Karpas-422 (cell line): ENCODE measurements around the gene RBBP5. TPM values are rescaled to one million over a fixed set of nuclear protein-coding genes. Genes with fewer than 3 reads are reported as not detected.
"Not testable (repeated sequence)": the region's sequence is repeated elsewhere in the genome, so short reads cannot be mapped to it uniquely, and the experiment has no call there.

Source experiments
- DNase-seq: peaks from one replicate; pipeline ENCODE4 v3.0.0-alpha.2; 2015
- H2AFZ ChIP-seq: fragments of 200-600 bp; sonication (generic); 2 replicates; pipeline ENCODE4 v1.6.1; 2014; ENCODE audit warnings: antibody characterized with exemption, low read length, mixed read lengths
- H3K27ac ChIP-seq: fragments of 200-600 bp; sonication (generic); 2 replicates; pipeline ENCODE4 v1.5.1; 2014; ENCODE audit warnings: mild to moderate bottlenecking, low read length, moderate library complexity
- H3K27me3 ChIP-seq: fragments of 200-600 bp; sonication (generic); 2 replicates; pipeline ENCODE4 v1.6.1; 2014; ENCODE audit warnings: low read length, mixed read lengths
- H3K36me3 ChIP-seq: fragments of 200-600 bp; sonication (generic); 2 replicates; pipeline ENCODE4 v1.6.1; 2014; ENCODE audit warnings: low read length, mixed read lengths; ENCODE audit not compliant: insufficient read depth
- H3K4me1 ChIP-seq: fragments of 200-600 bp; sonication (generic); 2 replicates; pipeline ENCODE4 v1.6.1; 2014; ENCODE audit warnings: mild to moderate bottlenecking, low read length, mixed read lengths
- H3K4me2 ChIP-seq: fragments of 200-600 bp; sonication (generic); 2 replicates; pipeline ENCODE4 v1.6.1; 2014; ENCODE audit warnings: low read length, low read depth, mild to moderate bottlenecking; ENCODE audit not compliant: poor library complexity, severe bottlenecking
- H3K4me3 ChIP-seq: fragments of 200-600 bp; sonication (generic); 2 replicates; pipeline ENCODE4 v1.5.1; 2014; ENCODE audit warnings: mild to moderate bottlenecking, antibody characterized with exemption, low read length, mixed read lengths
- H3K79me2 ChIP-seq: fragments of 200-600 bp; sonication (generic); 2 replicates; pipeline ENCODE4 v1.6.1; 2014; ENCODE audit warnings: mild to moderate bottlenecking, low read length, mixed read lengths
- H3K9ac ChIP-seq: fragments of 200-600 bp; sonication (generic); 2 replicates; pipeline ENCODE4 v1.6.0; 2014; ENCODE audit warnings: low read length
- H3K9me2 ChIP-seq: fragments of 200-600 bp; sonication (generic), shearing (Covaris generic); replicated peaks from 2 replicates; pipeline ENCODE4 v1.6.0; 2014; ENCODE audit warnings: mild to moderate bottlenecking, low read length, moderate library complexity; ENCODE audit not compliant: insufficient read depth
- H3K9me3 ChIP-seq: fragments of 300-700, 200-600 bp; sonication (generic); 2 replicates; pipeline ENCODE4 v1.6.1; 2014; ENCODE audit warnings: low read length, mixed read lengths
- H4K20me1 ChIP-seq: fragments of 200-600 bp; sonication (generic); 2 replicates; pipeline ENCODE4 v1.6.1; 2014; ENCODE audit warnings: mild to moderate bottlenecking, antibody characterized with exemption, low read length, low read depth; ENCODE audit not compliant: insufficient read depth
- total RNA-seq: library from RNA; depleted of rRNA; stranded (reverse); fragments of >200 nt; shearing (Covaris generic); gene quantifications from 2 replicates; pipeline ENCODE4 v1.2.3, GENCODE V29; 2014; ENCODE audit warnings: low replicate concordance

The RBBP5 gene
- total RNA-seq, 1 experiment from 2014 or later: 15.8 TPM

DNA sequence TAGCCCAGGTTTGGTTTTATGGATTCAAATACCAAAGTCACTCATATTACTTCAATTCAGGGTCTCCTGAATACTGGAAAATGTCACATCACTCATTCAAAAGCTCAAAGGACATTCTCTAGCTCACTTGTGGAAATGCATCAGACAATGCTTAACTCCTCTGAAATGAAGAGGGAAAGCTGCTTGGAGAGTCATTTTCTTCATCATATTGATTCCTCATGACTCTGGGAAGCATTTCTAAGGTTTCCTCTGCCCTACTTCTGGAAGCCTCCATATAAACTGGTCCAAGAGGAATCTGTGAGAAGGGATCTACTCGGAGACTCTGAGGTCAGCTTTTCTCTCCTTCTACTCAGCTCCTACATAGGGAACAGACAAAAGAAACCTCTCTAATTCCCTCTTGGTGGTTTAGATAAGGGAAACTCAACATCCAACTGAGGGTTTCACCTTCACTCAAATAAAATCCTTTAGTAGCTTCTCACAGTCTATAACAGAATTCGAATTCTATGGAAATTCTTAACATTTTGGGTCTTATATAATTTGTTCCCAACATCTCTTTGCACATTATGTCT is 36.4 kb upstream of the RBBP5 start:
- peaks cover 4% of the 10 kb centered on the region; the same call in 1 of the 2 replicates for H3K9me3 ChIP-seq
- DNase-seq: no peak
- no peaks in the 10 kb centered on the region for H3K79me2 ChIP-seq
- H3K36me3 ChIP-seq: no peaks in the 10 kb centered on the region; the same call in 1 of the 2 replicates
- H3K27ac ChIP-seq: no peak overlapping the region
- no peak overlapping the region for H3K4me3 ChIP-seq
- no peak overlapping the region for H2AFZ ChIP-seq
- H3K9me2 ChIP-seq: no peaks in the 10 kb centered on the region
- no peaks in the 10 kb centered on the region for H3K4me1 ChIP-seq
- H3K27me3 ChIP-seq: no peaks in the 10 kb centered on the region
- no peak overlapping the region for H3K9ac ChIP-seq
- H4K20me1 ChIP-seq: no peaks in the 10 kb centered on the region
- no peak overlapping the region for H3K4me2 ChIP-seq

DNA sequence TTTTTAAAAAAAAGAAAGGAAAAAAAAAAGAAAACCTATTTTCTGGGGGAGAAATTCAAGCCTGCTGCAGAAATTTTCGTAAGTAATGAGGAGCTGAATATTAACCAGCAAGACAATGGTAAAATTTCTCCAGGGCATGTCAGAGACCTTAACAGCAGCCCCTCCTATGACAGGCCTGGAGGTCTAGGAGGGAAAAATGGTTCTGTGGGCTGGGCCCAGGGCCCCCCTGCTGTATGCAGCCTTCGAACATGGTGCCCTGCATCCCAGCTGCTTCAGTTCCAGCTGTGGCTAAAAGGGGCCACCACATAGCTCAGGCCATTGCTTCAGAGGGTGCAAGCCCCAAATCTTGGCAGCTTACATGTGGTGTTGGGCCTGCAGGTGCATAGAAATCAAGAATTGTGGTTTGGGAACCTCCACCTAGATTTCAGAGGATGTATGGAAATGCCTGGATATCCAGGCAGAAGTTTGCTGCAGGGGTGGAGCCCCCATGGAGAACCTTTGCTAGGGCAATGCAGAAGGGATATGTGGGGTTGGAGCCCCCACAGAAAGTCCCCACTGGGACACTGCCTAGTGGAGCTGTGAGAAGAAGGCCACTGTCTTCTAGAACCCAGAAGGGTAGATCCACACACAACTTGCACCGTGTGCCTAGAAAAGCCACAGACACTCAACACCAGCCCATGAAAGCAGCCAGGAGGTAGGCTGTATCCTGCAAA is 34.0 kb upstream of the RBBP5 start:
- not testable (repeated sequence) for H3K4me2 ChIP-seq, H3K9me2 ChIP-seq, H2AFZ ChIP-seq, H3K36me3 ChIP-seq, DNase-seq, H3K79me2 ChIP-seq, H3K27ac ChIP-seq, H4K20me1 ChIP-seq, H3K27me3 ChIP-seq, H3K4me3 ChIP-seq, H3K9me3 ChIP-seq, H3K9ac ChIP-seq, H3K4me1 ChIP-seq

- no peak overlapping the region for H3K4me2 ChIP-seq
- peaks cover 4% of the 10 kb centered on the region; the same call in 1 of the 2 replicates for H3K9me3 ChIP-seq
- H4K20me1 ChIP-seq: no peaks in the 10 kb centered on the region
- H3K4me3 ChIP-seq: no peak overlapping the region
- no peaks in the 10 kb centered on the region for H3K27me3 ChIP-seq
- no peaks in the 10 kb centered on the region for H3K9me2 ChIP-seq
- H3K27ac ChIP-seq: no peak overlapping the region
- H3K9ac ChIP-seq: no peak overlapping the region
- no peaks in the 10 kb centered on the region for H3K79me2 ChIP-seq
- H2AFZ ChIP-seq: no peak overlapping the region
- no peaks in the 10 kb centered on the region; the same call in 1 of the 2 replicates for H3K36me3 ChIP-seq
- no peaks in the 10 kb centered on the region for H3K4me1 ChIP-seq
- no peak for DNase-seq
Observed at GRCh38 chr1:205152505-205152904, 30.7 kb upstream of the RBBP5 start.

DNA sequence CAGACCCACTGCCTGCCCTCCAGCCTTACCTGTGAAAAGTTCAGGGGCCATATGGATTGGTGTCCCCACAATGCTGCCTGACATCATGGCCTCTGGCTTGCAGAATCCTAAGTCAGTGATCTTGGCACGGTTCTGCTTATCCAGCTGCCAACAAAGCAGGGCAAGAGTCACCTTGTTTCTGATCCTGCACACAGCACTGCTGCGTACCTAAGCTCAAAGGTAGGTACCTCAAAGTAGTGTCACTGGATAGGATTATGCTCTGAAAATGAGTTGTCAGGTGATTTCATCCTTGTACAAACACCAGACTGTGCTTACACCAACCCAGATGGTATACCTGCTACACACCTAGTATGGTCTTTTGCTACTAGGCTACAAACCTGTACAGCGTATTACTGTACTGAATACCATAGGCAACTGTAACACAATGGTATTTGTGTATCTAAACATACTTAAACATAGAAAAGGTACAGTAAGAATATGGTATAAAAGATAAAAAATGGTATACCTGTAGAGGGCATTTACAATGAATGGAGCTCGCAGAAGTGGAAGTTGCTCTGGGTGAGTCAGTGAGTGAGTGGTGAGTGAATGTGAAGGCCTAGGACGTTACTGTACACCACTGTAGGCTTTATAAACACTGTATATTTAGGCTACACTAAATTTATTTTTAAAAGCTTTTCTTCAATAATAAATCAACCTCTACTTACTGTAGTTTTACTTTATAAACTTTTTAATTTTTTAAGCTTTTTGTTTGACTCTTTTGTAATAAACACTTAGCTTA is 29.1 kb upstream of the RBBP5 start:
- Histone ChIP-seq H3K4me2 (no peak overlapping the region), H3K27ac (no peak overlapping the region), H3K4me3 (no peak overlapping the region), H2AFZ (no peak overlapping the region), H3K27me3 (no peaks in the 10 kb centered on the region), H4K20me1 (no peaks in the 10 kb centered on the region), H3K9me3 (no peaks in the 10 kb centered on the region; the same call in 1 of the 2 replicates), H3K9ac (no peak overlapping the region), H3K79me2 (no peaks in the 10 kb centered on the region), H3K36me3 (no peaks in the 10 kb centered on the region), H3K9me2 (no peaks in the 10 kb centered on the region), H3K4me1 (no peaks in the 10 kb centered on the region)
- DNase-seq: no peak

GRCh38 chr1:205147191-205147835 is 25.5 kb upstream of the RBBP5 start:
- Histone ChIP-seq H4K20me1 (no peaks in the 10 kb centered on the region), H3K4me3 (no peak overlapping the region), H3K27me3 (no peaks in the 10 kb centered on the region), H3K79me2 (no peaks in the 10 kb centered on the region), H3K27ac (no peak overlapping the region), H3K9me2 (no peaks in the 10 kb centered on the region), H3K4me2 (no peak overlapping the region), H3K4me1 (peaks cover under 1% of the 10 kb centered on the region), H3K36me3 (no peaks in the 10 kb centered on the region), H3K9me3 (no peaks in the 10 kb centered on the region), H2AFZ (no peak overlapping the region), H3K9ac (no peak overlapping the region)
- DNase-seq: no peak

GRCh38 chr1:205144751-205145150 is 23.0 kb upstream of the RBBP5 start:
- Histone ChIP-seq H3K9me3 (no peaks in the 10 kb centered on the region), H3K9ac (no peak overlapping the region), H3K4me3 (no peak overlapping the region), H3K4me1 (peaks cover 11% of the 10 kb centered on the region), H3K36me3 (no peaks in the 10 kb centered on the region), H3K4me2 (no peak overlapping the region), H3K9me2 (no peaks in the 10 kb centered on the region), H3K79me2 (no peaks in the 10 kb centered on the region), H2AFZ (no peak overlapping the region), H3K27ac (no peak overlapping the region), H4K20me1 (no peaks in the 10 kb centered on the region), H3K27me3 (0 out of 2 replicates have a peak, but pooled peaks cover 2% of the 10 kb centered on the region)
- no peak for DNase-seq

- H4K20me1 ChIP-seq: no peaks in the 10 kb centered on the region
- no peak overlapping the region for H3K4me3 ChIP-seq
- H3K4me2 ChIP-seq: no peak overlapping the region
- no peak overlapping the region for H2AFZ ChIP-seq
- no peak overlapping the region for H3K27ac ChIP-seq
- peaks cover 11% of the 10 kb centered on the region for H3K4me1 ChIP-seq
- H3K79me2 ChIP-seq: no peaks in the 10 kb centered on the region
- 0 out of 2 replicates have a peak, but pooled peaks cover 2% of the 10 kb centered on the region for H3K27me3 ChIP-seq
- no peaks in the 10 kb centered on the region for H3K36me3 ChIP-seq
- H3K9me2 ChIP-seq: no peaks in the 10 kb centered on the region
- DNase-seq: no peak
- no peaks in the 10 kb centered on the region for H3K9me3 ChIP-seq
- no peak overlapping the region for H3K9ac ChIP-seq
Observed at GRCh38 chr1:205144046-205144720, 22.4 kb upstream of the RBBP5 start.
